Activated CD4-positive, CD25-positive, alpha-beta regulatory T cell (primary cell): ENCODE results near the gene MSI2.
"Not testable (repeated sequence)": the region's sequence is repeated elsewhere in the genome, so short reads cannot be mapped to it uniquely, and the experiment has no call there.

Experiments used
- DNase-seq, 4 experiments: peaks; one replicate each; lab custom pipeline; 2025; lab: John Stamatoyannopoulos, UW

Gene MSI2

GRCh38 chr17:57255776-57256681, at the start of gene MSI2:
Gene MSI2, plus strand, starts transcription at chr17:57256523. Its CDS starts 220 bp downstream, at chr17:57256743.
- peak; percentile 83 to 86 (median 84) for DNase-seq

- DNase-seq, result no peak
These were observed 49.4 kb upstream of the MSI2 start for GRCh38 chr17:57206928-57207327.

- no peak for DNase-seq
These were observed 48.9 kb upstream of the MSI2 start for GRCh38 chr17:57207396-57207795.

- DNase-seq, result no peak
These were observed 46.1 kb upstream of the MSI2 start for GRCh38 chr17:57210224-57210553.

GRCh38 chr17:57210972-57211411, 45.3 kb upstream of the MSI2 start:
- no peak for DNase-seq

- DNase-seq, result no peak
These were observed 44.8 kb upstream of the MSI2 start for GRCh38 chr17:57211543-57211942.

- no peak for DNase-seq
These were observed 43.0 kb upstream of the MSI2 start for GRCh38 chr17:57213180-57213825.

- no peak for DNase-seq
These were observed 41.0 kb upstream of the MSI2 start for GRCh38 chr17:57215317-57215716.

GRCh38 chr17:57221366-57222350, 34.7 kb upstream of the MSI2 start:
- DNase-seq, result no peak

- DNase-seq, result not testable (repeated sequence)
These were observed 33.9 kb upstream of the MSI2 start for GRCh38 chr17:57222422-57222821.

- DNase-seq, result no peak
These were observed 31.2 kb upstream of the MSI2 start for GRCh38 chr17:57225127-57225526.

- DNase-seq, result no peak
These were observed 29.5 kb upstream of the MSI2 start for GRCh38 chr17:57226793-57227192.

GRCh38 chr17:57228911-57229310, 27.4 kb upstream of the MSI2 start:
- DNase-seq, result no peak

GRCh38 chr17:57234061-57234738, 22.1 kb upstream of the MSI2 start:
- DNase-seq, result no peak

- no peak for DNase-seq
These were observed 21.6 kb upstream of the MSI2 start for GRCh38 chr17:57234739-57235092.

GRCh38 chr17:57235124-57235523, 21.2 kb upstream of the MSI2 start:
- DNase-seq, result no peak

- no peak for DNase-seq
These were observed 19.5 kb upstream of the MSI2 start for GRCh38 chr17:57236686-57237299.

GRCh38 chr17:57240648-57241047, 15.7 kb upstream of the MSI2 start:
- DNase-seq, result no peak

GRCh38 chr17:57242148-57242547, 14.2 kb upstream of the MSI2 start:
- DNase-seq, result no peak

GRCh38 chr17:57243171-57243622, 13.1 kb upstream of the MSI2 start:
- peak; percentile 49 to 63 (median 58) for DNase-seq

- no peak for DNase-seq
These were observed 10.5 kb upstream of the MSI2 start for GRCh38 chr17:57245786-57246185.
